Ascending aorta (tissue), 2 donors: ENCODE measurements around the gene TMCC2. TPM values are rescaled to one million over a fixed set of nuclear protein-coding genes. Genes with fewer than 3 reads are reported as not detected.
A peak's percentile ranks its signal among the peaks of the same experiment; 100 is the strongest.

Experiments
- DNase-seq, 2 donors: peaks; one replicate each; pipeline ENCODE4 v3.0.0-alpha.2; 2019; ENCODE audit warnings: low spot score in 2 of 2
- H3K27ac ChIP-seq, 2 donors: fragments of 200-600 bp; sonication (generic); one replicate each; pipeline ENCODE4 v1.5.1; 2016 to 2017; ENCODE audit warnings: mild to moderate bottlenecking in 1 of 2
- H3K27me3 ChIP-seq: fragments of 200-600 bp; sonication (generic); one replicate; pipeline ENCODE4 v1.5.1; 2017
- H3K36me3 ChIP-seq, 2 donors: fragments of 200-600 bp; sonication (generic); one replicate each; pipeline ENCODE4 v1.5.1; 2016
- H3K4me1 ChIP-seq, 2 donors: fragments of 200-600 bp; sonication (generic); one replicate each; pipeline ENCODE4 v1.5.1; 2016 to 2017; ENCODE audit warnings: mild to moderate bottlenecking in 1 of 2
- H3K4me3 ChIP-seq, 2 donors: fragments of 200-600 bp; sonication (generic); one replicate each; pipeline ENCODE4 v1.5.1; 2016 to 2017; ENCODE audit warnings: mild to moderate bottlenecking in 1 of 2
- H3K9me3 ChIP-seq, 2 donors: fragments of 200-600 bp; sonication (generic); one replicate each; pipeline ENCODE4 v1.5.1; 2016
- CTCF ChIP-seq, 3 experiments: fragments of 200-600 bp in 2 of 3; fragments of 450-650 bp in 1 of 3; sonication (generic) in 2 of 3; IDR thresholded peaks; one replicate each; pipeline ENCODE4 v1.5.1; 2016 to 2019; ENCODE audit warnings: antibody characterized with exemption in 3 of 3, mild to moderate bottlenecking in 1 of 3, moderate library complexity in 1 of 3
- intact Hi-C: fragments of 100-400 bp; cut with DNase I; formaldehyde crosslinking; loops from one replicate; pipeline ENCODE4 v1.15.1; 2023
- total RNA-seq: library from RNA; depleted of rRNA; stranded (reverse); fragments of >200 nt; gene quantifications from one replicate; pipeline ENCODE4 v1.1.0, GENCODE V29; 2016

The TMCC2 gene
- total RNA-seq, 1 donor from 2014 or later = 5.2 TPM

DNA sequence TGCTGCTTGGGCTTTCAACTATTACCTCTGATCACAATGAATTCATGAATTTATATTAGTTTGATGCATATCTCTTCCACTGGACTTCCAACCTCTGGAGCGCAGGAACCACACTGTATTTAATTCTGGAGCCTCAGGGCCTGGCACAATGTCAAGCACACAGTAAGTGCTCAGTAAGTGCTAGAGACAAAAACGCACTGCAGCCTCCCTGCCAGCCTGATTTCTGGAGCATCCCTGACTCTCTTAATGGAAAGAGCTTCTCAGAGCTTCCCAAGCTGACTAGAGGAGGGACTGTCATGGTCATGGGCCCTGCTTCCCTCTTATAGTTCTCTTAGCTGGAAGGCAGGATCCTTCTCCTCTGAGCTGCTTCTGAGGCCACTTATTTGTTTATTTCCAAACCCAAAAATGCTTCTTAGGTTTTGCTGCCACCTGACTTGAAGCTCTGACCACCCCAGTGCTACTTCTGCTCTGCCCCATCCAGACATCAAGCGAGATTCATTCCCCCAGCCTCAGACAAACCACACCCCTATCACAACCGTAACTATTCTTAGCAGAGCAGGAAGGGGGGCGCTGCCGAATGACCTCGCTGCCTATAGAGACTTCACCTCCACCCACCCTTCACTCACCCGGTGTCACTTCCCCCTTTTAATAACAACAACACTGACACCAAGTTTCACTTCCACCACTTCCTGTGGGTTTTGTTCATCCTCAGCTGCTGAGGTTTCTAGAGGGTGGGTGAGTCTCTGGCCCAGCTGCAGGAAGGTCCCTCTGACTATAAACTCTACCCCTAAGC is 60.2 kb downstream of the TMCC2 start:
- Histone ChIP-seq H3K4me3 (no peak overlapping the region), H3K27ac (no peak overlapping the region), H3K4me1 (no peaks in the 10 kb centered on the region), H3K9me3 (no peaks in the 10 kb centered on the region), H3K27me3 (no peaks in the 10 kb centered on the region), H3K36me3 (no peaks in the 10 kb centered on the region)
- no peak for TF ChIP-seq CTCF (IDR thresholded peaks at IDR 0.05)
- intact Hi-C loops = no loop called here
- DNase-seq = peak in 1 of 2 donors; percentile 43

- DNase-seq = no peak
- no peaks in the 10 kb centered on the region for H3K27me3 ChIP-seq
- peaks cover 0 to 8% of the 10 kb centered on the region in 2 donors for H3K4me1 ChIP-seq
- no peak for TF ChIP-seq CTCF (IDR thresholded peaks at IDR 0.05)
- H3K9me3 ChIP-seq = no peaks in the 10 kb centered on the region
- intact Hi-C loops = no loop called here
- no peak overlapping the region for H3K4me3 ChIP-seq
- no peaks in the 10 kb centered on the region for H3K36me3 ChIP-seq
- H3K27ac ChIP-seq = no peak overlapping the region
These were observed 63.9 kb downstream of the TMCC2 start for GRCh38 chr1:205291596-205291995.

- H3K4me3 ChIP-seq = no peak overlapping the region
- TF ChIP-seq CTCF (IDR thresholded peaks at IDR 0.05) = no peak
- no peaks in the 10 kb centered on the region for H3K36me3 ChIP-seq
- DNase-seq = no peak
- peaks cover 0 to 8% of the 10 kb centered on the region in 2 donors for H3K4me1 ChIP-seq
- H3K27me3 ChIP-seq = no peaks in the 10 kb centered on the region
- H3K9me3 ChIP-seq = no peaks in the 10 kb centered on the region
- H3K27ac ChIP-seq = peak overlapping the region in 1 of 2 donors; percentile 44
- intact Hi-C loops = no loop called here
These were observed 65.8 kb downstream of the TMCC2 start for GRCh38 chr1:205293350-205294074.

- H3K9me3 ChIP-seq = no peaks in the 10 kb centered on the region
- intact Hi-C loops = no loop called here
- H3K36me3 ChIP-seq = no peaks in the 10 kb centered on the region
- no peaks in the 10 kb centered on the region for H3K27me3 ChIP-seq
- no peak for TF ChIP-seq CTCF (IDR thresholded peaks at IDR 0.05)
- H3K4me3 ChIP-seq = no peak overlapping the region
- peaks cover 0 to 8% of the 10 kb centered on the region in 2 donors for H3K4me1 ChIP-seq
- no peak for DNase-seq
- H3K27ac ChIP-seq = peak overlapping the region in 1 of 2 donors; percentile 44
These were observed 66.6 kb downstream of the TMCC2 start for GRCh38 chr1:205294175-205294917.

GRCh38 chr1:205294934-205295333 is 67.2 kb downstream of the TMCC2 start:
- no peak for DNase-seq
- TF ChIP-seq CTCF (IDR thresholded peaks at IDR 0.05) = no peak
- Histone ChIP-seq H3K4me1 (peaks cover 0 to 8% of the 10 kb centered on the region in 2 donors), H3K4me3 (no peak overlapping the region), H3K27ac (peak overlapping the region in 1 of 2 donors; percentile 44), H3K36me3 (no peaks in the 10 kb centered on the region), H3K9me3 (no peaks in the 10 kb centered on the region), H3K27me3 (no peaks in the 10 kb centered on the region)
- intact Hi-C loops = no loop called here
